WERI-Rb-1 (cell line): ENCODE measurements around the gene BCDIN3D.

Experiments used
- DNase-seq: peaks from one replicate; pipeline ENCODE4 v3.0.0-alpha.2; 2020
- H3K27ac ChIP-seq: fragments of 250-450 bp; sonication (Bioruptor Pico); 2 replicates; pipeline ENCODE4 v1.5.1; 2020; ENCODE audit warnings: mild to moderate bottlenecking, moderate library complexity
- H3K27me3 ChIP-seq: fragments of 250-450 bp; sonication (Bioruptor Pico); 2 replicates; pipeline ENCODE4 v1.5.1; 2021; ENCODE audit warnings: mild to moderate bottlenecking, low read depth, moderate library complexity; ENCODE audit not compliant: insufficient read depth, severe bottlenecking
- H3K36me3 ChIP-seq: fragments of 250-450 bp; sonication (Bioruptor Pico); 2 replicates; pipeline ENCODE4 v1.5.1; 2020; ENCODE audit warnings: mild to moderate bottlenecking, moderate library complexity
- H3K4me3 ChIP-seq: 2 replicates; pipeline ENCODE4 v1.5.1; 2011; ENCODE audit warnings: low read depth, mild to moderate bottlenecking, control low read depth, low read length
- H3K9me3 ChIP-seq: fragments of 250-450 bp; sonication (Bioruptor Pico); 2 replicates; pipeline ENCODE4 v1.5.1; 2021; ENCODE audit warnings: mild to moderate bottlenecking, moderate library complexity; ENCODE audit not compliant: severe bottlenecking
- CTCF ChIP-seq: IDR thresholded peaks from 2 replicates; pipeline ENCODE4 v1.5.1; 2011; ENCODE audit warnings: low read depth, mild to moderate bottlenecking, control low read depth, inconsistent platforms, low read length

The BCDIN3D gene

GRCh38 chr12:49797449-49797776, 45.5 kb downstream of the BCDIN3D start:
- Histone ChIP-seq H3K4me3 (no peak overlapping the region), H3K27ac (no peak overlapping the region), H3K27me3 (no peaks in the 10 kb centered on the region), H3K9me3 (no peaks in the 10 kb centered on the region), H3K36me3 (peaks cover 5% of the 10 kb centered on the region)
- DNase-seq = no peak
- no peak for TF ChIP-seq CTCF

DNA sequence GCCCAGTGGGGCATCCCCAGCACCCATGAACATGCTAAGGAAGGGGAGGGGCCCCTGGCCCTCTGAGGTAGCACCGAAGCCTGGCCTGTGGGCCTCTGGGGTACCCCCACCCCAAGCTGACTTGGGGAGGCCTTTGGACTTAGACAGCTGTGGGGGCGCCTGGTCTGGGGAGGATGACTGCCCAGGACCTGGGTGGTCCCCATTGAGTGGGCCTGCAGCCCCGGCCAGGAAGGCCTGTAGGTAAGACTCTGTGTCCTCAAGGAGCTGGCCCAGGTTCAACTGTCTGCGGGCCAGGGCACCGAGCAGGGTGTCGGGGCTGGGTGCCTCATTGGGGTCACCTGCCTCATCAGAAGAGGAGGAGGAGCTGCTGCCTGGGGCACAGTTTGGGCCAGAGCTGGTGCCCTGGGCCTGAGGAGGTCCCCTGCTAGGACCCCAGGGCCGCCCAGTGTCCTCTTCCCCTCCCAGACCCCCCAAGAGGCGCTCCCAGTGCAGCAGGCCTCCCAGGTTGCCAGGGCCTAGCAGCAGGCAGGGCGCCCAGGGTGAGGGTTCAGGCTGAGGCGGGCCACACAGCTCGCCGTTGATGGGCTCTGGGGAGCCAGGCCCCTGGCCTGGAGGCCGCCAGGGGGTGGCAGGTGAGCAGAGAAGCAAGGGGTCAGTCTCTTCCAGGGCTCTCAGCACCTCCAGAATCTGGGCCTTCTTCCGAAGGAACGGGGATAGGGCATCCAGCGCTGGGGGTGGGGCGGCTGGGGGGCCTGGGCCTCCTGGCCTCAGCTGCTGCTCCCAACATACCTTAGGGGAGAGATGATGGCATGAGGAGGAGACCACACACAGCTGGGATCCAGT, 46.1 kb downstream of the BCDIN3D start:
- Histone ChIP-seq H3K27ac (no peak overlapping the region), H3K27me3 (no peaks in the 10 kb centered on the region), H3K4me3 (no peak overlapping the region), H3K36me3 (peaks cover 5% of the 10 kb centered on the region), H3K9me3 (no peaks in the 10 kb centered on the region)
- TF ChIP-seq CTCF = no peak
- DNase-seq = no peak

- Histone ChIP-seq H3K4me3 (no peak overlapping the region), H3K27ac (no peak overlapping the region), H3K27me3 (no peaks in the 10 kb centered on the region), H3K9me3 (no peaks in the 10 kb centered on the region), H3K36me3 (peaks cover 5% of the 10 kb centered on the region)
- no peak for TF ChIP-seq CTCF
- no peak for DNase-seq
Measured at GRCh38 chr12:49796155-49796554, 46.8 kb downstream of the BCDIN3D start.

- DNase-seq = no peak
Measured at GRCh38 chr12:49795654-49796105, 47.2 kb downstream of the BCDIN3D start.

GRCh38 chr12:49794811-49795653, 47.9 kb downstream of the BCDIN3D start:
- H3K36me3 ChIP-seq = peaks cover 5% of the 10 kb centered on the region
- DNase-seq = no peak

More at GRCh38 chr12:49795654-49796105, 47.2 kb downstream of the BCDIN3D start:
- Histone ChIP-seq H3K9me3 (no peaks in the 10 kb centered on the region), H3K4me3 (no peak overlapping the region), H3K36me3 (peaks cover 5% of the 10 kb centered on the region), H3K27ac (no peak overlapping the region), H3K27me3 (no peaks in the 10 kb centered on the region)
- TF ChIP-seq CTCF = no peak

More at GRCh38 chr12:49794811-49795653, 47.9 kb downstream of the BCDIN3D start:
- Histone ChIP-seq H3K4me3 (no peak overlapping the region), H3K9me3 (no peaks in the 10 kb centered on the region), H3K27ac (no peak overlapping the region), H3K27me3 (no peaks in the 10 kb centered on the region)
- TF ChIP-seq CTCF = no peak
